ENCODE data around the gene SLC50A1.
"Not testable (repeated sequence)": the region's sequence is repeated elsewhere in the genome, so short reads cannot be mapped to it uniquely, and the experiment has no call there.

Gene SLC50A1

DNA sequence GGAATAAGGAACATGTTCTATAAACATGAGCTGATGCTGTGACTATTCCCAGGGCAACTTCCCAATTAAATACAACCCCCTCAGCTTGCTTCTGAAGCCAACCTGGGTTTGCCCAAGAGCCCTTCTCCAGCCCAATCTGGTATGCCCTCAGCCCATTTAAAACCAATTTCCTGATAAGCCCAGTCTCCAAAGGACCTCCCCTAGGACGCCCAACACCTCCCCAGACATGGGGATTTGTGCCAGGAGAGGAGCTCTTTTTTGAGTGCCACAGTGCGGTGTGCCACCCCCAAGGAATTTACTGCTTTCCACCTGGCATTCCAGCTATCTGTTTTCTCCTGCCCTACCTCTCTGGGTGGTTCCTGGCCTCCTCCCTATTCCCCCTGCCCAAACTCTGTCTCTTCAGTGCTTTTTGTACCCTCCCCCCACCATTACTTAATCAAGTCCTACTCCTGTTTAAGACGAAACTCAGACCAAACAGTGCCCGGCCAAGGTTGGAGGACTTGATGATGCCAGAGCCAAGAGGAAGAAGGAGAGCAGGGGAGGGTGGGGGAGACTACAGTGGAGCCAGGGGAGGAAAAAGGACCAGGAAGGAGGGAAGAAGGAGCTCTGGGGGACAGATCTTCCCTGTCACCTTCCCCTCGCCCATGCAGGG, 19.4 kb upstream of the SLC50A1 start:
- Histone ChIP-seq H3K27ac (ENCODE audit: low read depth, low read length) (no peak overlapping the region), H3K4me3 (ENCODE audit: insufficient read depth, low read length, poor library complexity, severe bottlenecking) (no peak overlapping the region), H2AFZ (ENCODE audit: low read depth, low read length, severe bottlenecking) (no peak overlapping the region), H3K9me2 (replicated peaks; ENCODE audit: insufficient read depth, low read length) (no peaks in the 10 kb centered on the region), H3F3A (ENCODE audit: insufficient read depth) (no peaks in the 10 kb centered on the region), H3K27me3 (ENCODE audit: low read length) (no peaks in the 10 kb centered on the region), H4K20me1 (ENCODE audit: low read depth, low read length) (no peaks in the 10 kb centered on the region), H3K9me3 (ENCODE audit: insufficient read depth, low read length) (no peaks in the 10 kb centered on the region), H3K79me2 (ENCODE audit: insufficient read depth, low read length) (no peaks in the 10 kb centered on the region), H3K36me3 (ENCODE audit: low read length) (no peaks in the 10 kb centered on the region), H3K4me2 (ENCODE audit: low read depth, low read length, poor library complexity, severe bottlenecking) (no peak overlapping the region), H3K9ac (ENCODE audit: low read length) (no peak overlapping the region)
- TF ChIP-seq, protein P1, sequence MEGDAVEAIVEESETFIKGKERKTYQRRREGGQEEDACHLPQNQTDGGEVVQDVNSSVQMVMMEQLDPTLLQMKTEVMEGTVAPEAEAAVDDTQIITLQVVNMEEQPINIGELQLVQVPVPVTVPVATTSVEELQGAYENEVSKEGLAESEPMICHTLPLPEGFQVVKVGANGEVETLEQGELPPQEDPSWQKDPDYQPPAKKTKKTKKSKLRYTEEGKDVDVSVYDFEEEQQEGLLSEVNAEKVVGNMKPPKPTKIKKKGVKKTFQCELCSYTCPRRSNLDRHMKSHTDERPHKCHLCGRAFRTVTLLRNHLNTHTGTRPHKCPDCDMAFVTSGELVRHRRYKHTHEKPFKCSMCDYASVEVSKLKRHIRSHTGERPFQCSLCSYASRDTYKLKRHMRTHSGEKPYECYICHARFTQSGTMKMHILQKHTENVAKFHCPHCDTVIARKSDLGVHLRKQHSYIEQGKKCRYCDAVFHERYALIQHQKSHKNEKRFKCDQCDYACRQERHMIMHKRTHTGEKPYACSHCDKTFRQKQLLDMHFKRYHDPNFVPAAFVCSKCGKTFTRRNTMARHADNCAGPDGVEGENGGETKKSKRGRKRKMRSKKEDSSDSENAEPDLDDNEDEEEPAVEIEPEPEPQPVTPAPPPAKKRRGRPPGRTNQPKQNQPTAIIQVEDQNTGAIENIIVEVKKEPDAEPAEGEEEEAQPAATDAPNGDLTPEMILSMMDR (IDR thresholded peaks at IDR 0.05; ENCODE audit: insufficient read depth, low read length, poor library complexity, severe bottlenecking) = no peak
- TF ChIP-seq EZH2phosphoT487 (conservative IDR thresholded peaks at IDR 0.05; ENCODE audit: low read length) = no peak

- no peaks in the 10 kb centered on the region for H3K9me2 ChIP-seq (replicated peaks; ENCODE audit: insufficient read depth, low read length)
- H3K27ac ChIP-seq (ENCODE audit: low read depth, low read length) = no peak overlapping the region
- H3K4me3 ChIP-seq (ENCODE audit: insufficient read depth, low read length, poor library complexity, severe bottlenecking) = no peak overlapping the region
- H3K9ac ChIP-seq (ENCODE audit: low read length) = no peak overlapping the region
- H2AFZ ChIP-seq (ENCODE audit: low read depth, low read length, severe bottlenecking) = no peak overlapping the region
- no peaks in the 10 kb centered on the region for H4K20me1 ChIP-seq (ENCODE audit: low read depth, low read length)
- H3K27me3 ChIP-seq (ENCODE audit: low read length) = no peaks in the 10 kb centered on the region
- no peaks in the 10 kb centered on the region for H3K79me2 ChIP-seq (ENCODE audit: insufficient read depth, low read length)
- no peaks in the 10 kb centered on the region for H3K9me3 ChIP-seq (ENCODE audit: insufficient read depth, low read length)
- H3F3A ChIP-seq (ENCODE audit: insufficient read depth) = no peaks in the 10 kb centered on the region
- no peak for TF ChIP-seq EZH2phosphoT487 (conservative IDR thresholded peaks at IDR 0.05; ENCODE audit: low read length)
- TF ChIP-seq, protein P1 (IDR thresholded peaks at IDR 0.05; ENCODE audit: insufficient read depth, low read length, poor library complexity, severe bottlenecking) = no peak
- no peaks in the 10 kb centered on the region for H3K36me3 ChIP-seq (ENCODE audit: low read length)
- H3K4me2 ChIP-seq (ENCODE audit: low read depth, low read length, poor library complexity, severe bottlenecking) = no peak overlapping the region
These were observed 18.0 kb upstream of the SLC50A1 start for GRCh38 chr1:155117610-155118009.

DNA sequence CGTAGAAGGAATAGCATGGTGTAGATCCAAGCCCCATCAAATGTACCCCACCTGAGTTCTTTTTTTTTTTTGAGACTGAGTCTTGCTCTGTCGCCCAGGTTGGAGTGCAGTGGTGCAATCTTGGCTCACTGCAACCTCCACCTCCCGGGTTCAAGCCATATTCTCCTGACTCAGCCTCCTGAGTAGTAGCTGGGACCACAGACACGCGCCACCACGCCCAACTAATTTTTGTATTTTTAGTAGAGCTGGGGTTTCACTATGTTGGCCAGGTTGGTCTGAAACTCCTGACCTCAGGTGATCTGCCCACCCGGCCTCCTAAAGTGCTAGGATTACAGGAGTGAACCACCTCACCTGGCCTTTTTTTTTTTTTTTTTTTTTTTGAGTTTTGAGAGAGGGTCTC, 17.6 kb upstream of the SLC50A1 start:
- not testable (repeated sequence) for H3K27ac ChIP-seq (ENCODE audit: low read depth, low read length); H3K79me2 ChIP-seq (ENCODE audit: insufficient read depth, low read length); H3K27me3 ChIP-seq (ENCODE audit: low read length); H4K20me1 ChIP-seq (ENCODE audit: low read depth, low read length); H3K4me2 ChIP-seq (ENCODE audit: low read depth, low read length, poor library complexity, severe bottlenecking); H3K9me2 ChIP-seq (replicated peaks; ENCODE audit: insufficient read depth, low read length); H3K9ac ChIP-seq (ENCODE audit: low read length); H2AFZ ChIP-seq (ENCODE audit: low read depth, low read length, severe bottlenecking); H3K9me3 ChIP-seq (ENCODE audit: insufficient read depth, low read length); H3K4me3 ChIP-seq (ENCODE audit: insufficient read depth, low read length, poor library complexity, severe bottlenecking); H3K36me3 ChIP-seq (ENCODE audit: low read length); H3F3A ChIP-seq (ENCODE audit: insufficient read depth)

DNA sequence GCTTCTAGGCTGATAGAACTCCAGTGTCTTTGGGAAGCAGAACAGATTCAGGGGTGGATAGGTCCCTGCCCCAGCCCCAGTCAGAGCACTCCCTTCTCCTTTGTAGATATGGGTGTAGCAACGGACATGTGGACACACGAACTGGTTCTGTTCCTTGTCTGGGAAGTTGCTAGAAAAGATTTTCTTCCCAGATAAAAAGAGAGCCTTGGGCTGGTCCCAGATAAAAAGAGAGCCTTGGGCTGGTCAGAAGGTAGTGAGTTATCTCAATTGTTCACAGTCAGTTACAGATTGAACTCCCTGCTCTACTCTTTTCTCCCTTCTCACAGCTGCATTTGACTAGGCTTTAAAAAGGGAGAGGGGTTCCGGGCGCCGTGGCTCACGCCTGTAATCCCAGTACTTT, 15.4 kb upstream of the SLC50A1 start:
- Histone ChIP-seq H3K4me2 (ENCODE audit: low read depth, low read length, poor library complexity, severe bottlenecking) (no peak overlapping the region), H2AFZ (ENCODE audit: low read depth, low read length, severe bottlenecking) (no peak overlapping the region), H3K27me3 (ENCODE audit: low read length) (no peaks in the 10 kb centered on the region), H3K4me3 (ENCODE audit: insufficient read depth, low read length, poor library complexity, severe bottlenecking) (no peak overlapping the region), H4K20me1 (ENCODE audit: low read depth, low read length) (no peaks in the 10 kb centered on the region), H3K79me2 (ENCODE audit: insufficient read depth, low read length) (no peaks in the 10 kb centered on the region), H3K9me2 (replicated peaks; ENCODE audit: insufficient read depth, low read length) (no peaks in the 10 kb centered on the region), H3K27ac (ENCODE audit: low read depth, low read length) (no peak overlapping the region), H3K36me3 (ENCODE audit: low read length) (no peaks in the 10 kb centered on the region), H3K9ac (ENCODE audit: low read length) (no peak overlapping the region), H3K9me3 (ENCODE audit: insufficient read depth, low read length) (no peaks in the 10 kb centered on the region), H3F3A (ENCODE audit: insufficient read depth) (no peaks in the 10 kb centered on the region)
- TF ChIP-seq EZH2phosphoT487 (conservative IDR thresholded peaks at IDR 0.05; ENCODE audit: low read length) = no peak
- TF ChIP-seq, protein P1 (IDR thresholded peaks at IDR 0.05; ENCODE audit: insufficient read depth, low read length, poor library complexity, severe bottlenecking) = no peak
